K562 (cell line): ENCODE results near the gene MPL. TPM values are rescaled to one million over a fixed set of nuclear protein-coding genes. Genes with fewer than 3 reads are reported as not detected.

Experiments
- ARID1B ChIP-seq: fragments of 450-650 bp; IDR thresholded peaks from 2 replicates; pipeline ENCODE4 v1.6.1; 2016; ENCODE audit warnings: antibody characterized with exemption, mild to moderate bottlenecking, inconsistent platforms
- CBFA2T2 ChIP-seq: fragments of 450-650 bp; conservative IDR thresholded peaks from 2 replicates; pipeline ENCODE4 v1.6.1; 2017; ENCODE audit warnings: mild to moderate bottlenecking
- ERF ChIP-seq: fragments of 450-650 bp; formaldehyde crosslinking; IDR thresholded peaks from 2 replicates; pipeline ENCODE4 v1.4.0; 2020; ENCODE audit warnings: mild to moderate bottlenecking, mixed read lengths
- JUN ChIP-seq, 2 experiments: sonication (generic) in 1 of 2; formaldehyde crosslinking in 1 of 2; IDR thresholded peaks; 2 replicates each; pipeline versions ENCODE4 v1.6.1 to v1.8.0; 2012 to 2022; ENCODE audit warnings: borderline replicate concordance in 2 of 2, mild to moderate bottlenecking in 2 of 2, improper control_type of control experiment in 1 of 2, low read depth in 1 of 2, low read length in 1 of 2, missing genetic modification reagents in 1 of 2
- LEF1 ChIP-seq: fragments of 450-650 bp; IDR thresholded peaks from 2 replicates; pipeline ENCODE4 v1.6.1; 2016; ENCODE audit warnings: mild to moderate bottlenecking
- MAFK ChIP-seq: IDR thresholded peaks from 2 replicates; pipeline ENCODE4 v1.6.1; 2011; ENCODE audit warnings: low read length, improper control_type of control experiment
- MEF2A ChIP-seq: IDR thresholded peaks from 2 replicates; pipeline ENCODE4 v1.6.1; 2011; ENCODE audit warnings: low read depth, mild to moderate bottlenecking, low read length, moderate library complexity; ENCODE audit not compliant: control insufficient read depth
- NEUROD1 ChIP-seq: fragments of 150-350 bp; IDR thresholded peaks from 2 replicates; pipeline ENCODE4 v1.6.1; 2014; ENCODE audit warnings: borderline replicate concordance, low read length, low read depth; ENCODE audit not compliant: partially characterized antibody
- RCOR1 ChIP-seq, 2 experiments: IDR thresholded peaks; 2 replicates each; pipeline ENCODE4 v1.6.1; 2012; ENCODE audit warnings: low read depth in 2 of 2, low read length in 2 of 2, borderline replicate concordance in 1 of 2, improper control_type of control experiment in 1 of 2
- RUNX1 ChIP-seq: sonication (generic); IDR thresholded peaks from 2 replicates; pipeline ENCODE4 v1.6.1; 2016; ENCODE audit warnings: antibody characterized with exemption, low read depth
- SMAD1 ChIP-seq: fragments of 150-350 bp; IDR thresholded peaks from 2 replicates; pipeline ENCODE4 v1.6.1; 2014; ENCODE audit warnings: low read length, low read depth; ENCODE audit not compliant: partially characterized antibody
- SMARCC2 ChIP-seq: fragments of 450-650 bp; IDR thresholded peaks from 2 replicates; pipeline ENCODE4 v1.6.1; 2017; ENCODE audit warnings: antibody characterized with exemption, moderate library complexity, mild to moderate bottlenecking, low read depth
- SNRNP70 ChIP-seq: fragments of 200-400 bp; formaldehyde crosslinking; optimal IDR thresholded peaks from 2 replicates; pipeline ENCODE3; 2017; ENCODE audit warnings: low read depth, low read length
- TARDBP ChIP-seq: fragments of 450-650 bp; IDR thresholded peaks from 2 replicates; pipeline ENCODE4 v1.6.1; 2016
- TEAD4 ChIP-seq, 2 experiments: sonication (generic) in 1 of 2; formaldehyde crosslinking in 1 of 2; IDR thresholded peaks; 2 replicates each; pipeline versions ENCODE4 v1.6.1 to v1.8.0; 2012 to 2022; ENCODE audit warnings: borderline replicate concordance in 1 of 2, inconsistent platforms in 1 of 2, low read length in 1 of 2, mild to moderate bottlenecking in 1 of 2, missing genetic modification reagents in 1 of 2
- polyA plus RNA-seq, 8 experiments: library from polyadenylated mRNA; depleted of rRNA in 4 of 8; stranded (reverse) in 5 of 8; unstranded in 3 of 8; fragments of >200 nt; fragmentation: Nextera tagmentation in 2 of 8; fragmentation: Illumina TruSeq in 1 of 8; extraction: Ambion mirVana in 2 of 8; extraction: Trizol in 1 of 8; gene quantifications; 2 replicates each; pipeline versions ENCODE4 v1.2.1 to v1.2.3, GENCODE V29; 2011 to 2014; ENCODE audit warnings: inconsistent platforms in 1 of 8, missing spikeins in 1 of 8
- total RNA-seq, 7 experiments: library from RNA; depleted of rRNA in 6 of 7; stranded (reverse); fragments of >200 nt in 6 of 7; fragmentation: Illumina TruSeq in 2 of 7; extraction: Trizol in 2 of 7; gene quantifications; 2 replicates each; pipeline versions ENCODE4 v1.2.1 to v1.2.3, GENCODE V29; 2011 to 2021; ENCODE audit warnings: low replicate concordance in 1 of 7
- TF ChIP-seq, protein P1 (sequence below): sonication (generic); formaldehyde crosslinking; IDR thresholded peaks from 2 replicates; pipeline ENCODE4 v1.8.0; 2022; ENCODE audit warnings: mild to moderate bottlenecking, missing genetic modification reagents
- TF ChIP-seq, protein P2 (sequence below), 2 experiments: fragments of 450-650 bp; conservative IDR thresholded peaks; 2 replicates each; pipeline ENCODE4 v1.6.1; 2017; ENCODE audit warnings: mild to moderate bottlenecking in 2 of 2, moderate library complexity in 2 of 2

The MPL gene
- total and polyA plus RNA-seq, 9 of the 15 experiments (the other 6 are each of a cell fraction or from before 2014, with no cell fraction given): not detected

DNA sequence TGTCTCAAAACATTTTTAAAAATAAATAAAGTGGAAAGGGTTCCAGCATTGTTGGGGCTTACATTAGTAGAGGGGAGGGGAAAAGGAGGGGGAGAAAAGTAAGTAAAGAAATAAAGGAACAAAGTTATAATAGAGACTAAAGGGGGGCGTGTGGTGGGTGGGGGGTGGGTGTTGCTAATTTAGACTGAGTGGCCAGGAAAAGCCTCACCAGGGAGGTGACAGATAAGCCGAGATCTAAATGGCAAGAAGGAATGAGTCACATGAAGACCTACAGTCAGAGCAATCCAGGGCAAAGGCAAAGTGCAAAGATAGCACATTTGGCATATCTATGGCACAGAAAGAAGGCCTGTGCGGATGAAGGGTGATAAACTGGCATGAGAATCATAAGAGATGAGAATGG lies 7.5 kb downstream of the MPL start (continued):
- TF ChIP-seq, protein P1, sequence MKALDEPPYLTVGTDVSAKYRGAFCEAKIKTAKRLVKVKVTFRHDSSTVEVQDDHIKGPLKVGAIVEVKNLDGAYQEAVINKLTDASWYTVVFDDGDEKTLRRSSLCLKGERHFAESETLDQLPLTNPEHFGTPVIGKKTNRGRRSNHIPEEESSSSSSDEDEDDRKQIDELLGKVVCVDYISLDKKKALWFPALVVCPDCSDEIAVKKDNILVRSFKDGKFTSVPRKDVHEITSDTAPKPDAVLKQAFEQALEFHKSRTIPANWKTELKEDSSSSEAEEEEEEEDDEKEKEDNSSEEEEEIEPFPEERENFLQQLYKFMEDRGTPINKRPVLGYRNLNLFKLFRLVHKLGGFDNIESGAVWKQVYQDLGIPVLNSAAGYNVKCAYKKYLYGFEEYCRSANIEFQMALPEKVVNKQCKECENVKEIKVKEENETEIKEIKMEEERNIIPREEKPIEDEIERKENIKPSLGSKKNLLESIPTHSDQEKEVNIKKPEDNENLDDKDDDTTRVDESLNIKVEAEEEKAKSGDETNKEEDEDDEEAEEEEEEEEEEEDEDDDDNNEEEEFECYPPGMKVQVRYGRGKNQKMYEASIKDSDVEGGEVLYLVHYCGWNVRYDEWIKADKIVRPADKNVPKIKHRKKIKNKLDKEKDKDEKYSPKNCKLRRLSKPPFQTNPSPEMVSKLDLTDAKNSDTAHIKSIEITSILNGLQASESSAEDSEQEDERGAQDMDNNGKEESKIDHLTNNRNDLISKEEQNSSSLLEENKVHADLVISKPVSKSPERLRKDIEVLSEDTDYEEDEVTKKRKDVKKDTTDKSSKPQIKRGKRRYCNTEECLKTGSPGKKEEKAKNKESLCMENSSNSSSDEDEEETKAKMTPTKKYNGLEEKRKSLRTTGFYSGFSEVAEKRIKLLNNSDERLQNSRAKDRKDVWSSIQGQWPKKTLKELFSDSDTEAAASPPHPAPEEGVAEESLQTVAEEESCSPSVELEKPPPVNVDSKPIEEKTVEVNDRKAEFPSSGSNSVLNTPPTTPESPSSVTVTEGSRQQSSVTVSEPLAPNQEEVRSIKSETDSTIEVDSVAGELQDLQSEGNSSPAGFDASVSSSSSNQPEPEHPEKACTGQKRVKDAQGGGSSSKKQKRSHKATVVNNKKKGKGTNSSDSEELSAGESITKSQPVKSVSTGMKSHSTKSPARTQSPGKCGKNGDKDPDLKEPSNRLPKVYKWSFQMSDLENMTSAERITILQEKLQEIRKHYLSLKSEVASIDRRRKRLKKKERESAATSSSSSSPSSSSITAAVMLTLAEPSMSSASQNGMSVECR (CRISPR knock-in tag): no peak
- TF ChIP-seq TEAD4 (IDR thresholded peaks at IDR 0.05; ENCODE audit: low read length): peak; percentile 81
- no peak for TF ChIP-seq TEAD4 (CRISPR knock-in tag; IDR thresholded peaks at IDR 0.05; ENCODE audit: borderline replicate concordance)
- TF ChIP-seq TARDBP: no peak
- peak; percentile 36; the same call in 1 of the 2 replicates for TF ChIP-seq LEF1
- TF ChIP-seq SNRNP70: no peak
- TF ChIP-seq NEUROD1: peak; percentile 37
- peak; percentile 87 for TF ChIP-seq CBFA2T2
- TF ChIP-seq MEF2A: peak; percentile 73
- TF ChIP-seq, protein P2, sequence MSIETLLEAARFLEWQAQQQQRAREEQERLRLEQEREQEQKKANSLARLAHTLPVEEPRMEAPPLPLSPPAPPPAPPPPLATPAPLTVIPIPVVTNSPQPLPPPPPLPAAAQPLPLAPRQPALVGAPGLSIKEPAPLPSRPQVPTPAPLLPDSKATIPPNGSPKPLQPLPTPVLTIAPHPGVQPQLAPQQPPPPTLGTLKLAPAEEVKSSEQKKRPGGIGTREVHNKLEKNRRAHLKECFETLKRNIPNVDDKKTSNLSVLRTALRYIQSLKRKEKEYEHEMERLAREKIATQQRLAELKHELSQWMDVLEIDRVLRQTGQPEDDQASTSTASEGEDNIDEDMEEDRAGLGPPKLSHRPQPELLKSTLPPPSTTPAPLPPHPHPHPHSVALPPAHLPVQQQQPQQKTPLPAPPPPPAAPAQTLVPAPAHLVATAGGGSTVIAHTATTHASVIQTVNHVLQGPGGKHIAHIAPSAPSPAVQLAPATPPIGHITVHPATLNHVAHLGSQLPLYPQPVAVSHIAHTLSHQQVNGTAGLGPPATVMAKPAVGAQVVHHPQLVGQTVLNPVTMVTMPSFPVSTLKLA (conservative IDR thresholded peaks at IDR 0.05): peak in 1 of 2 experiments; percentile 29; a peak in 1 of 4 replicates
- TF ChIP-seq MAFK: peak; percentile 47
- TF ChIP-seq RCOR1 (IDR thresholded peaks at IDR 0.05; ENCODE audit: borderline replicate concordance in 1 of 2, low read depth in 2 of 2, low read length in 2 of 2): peak in 1 of 2 experiments; percentile 36; a peak in 1 of 4 replicates
- TF ChIP-seq ARID1B: peak; percentile 92
- TF ChIP-seq SMARCC2: peak; percentile 67; the same call in 1 of the 2 replicates
- no peak for TF ChIP-seq RUNX1
- TF ChIP-seq ERF (CRISPR knock-in tag): no peak
- no peak for TF ChIP-seq SMAD1
- TF ChIP-seq JUN (IDR thresholded peaks at IDR 0.05; ENCODE audit: borderline replicate concordance, low read depth, low read length): peak; percentile 79; the same call in 1 of the 2 replicates
- TF ChIP-seq JUN (CRISPR knock-in tag; IDR thresholded peaks at IDR 0.05; ENCODE audit: borderline replicate concordance): no peak
